ENCODE data around the gene MXRA8. TPM values are rescaled to one million over a fixed set of nuclear protein-coding genes. Genes with fewer than 3 reads are reported as not detected.

Gene MXRA8
- total and polyA plus RNA-seq, 9 donors = 40.3 to 206 (median 131) TPM

DNA sequence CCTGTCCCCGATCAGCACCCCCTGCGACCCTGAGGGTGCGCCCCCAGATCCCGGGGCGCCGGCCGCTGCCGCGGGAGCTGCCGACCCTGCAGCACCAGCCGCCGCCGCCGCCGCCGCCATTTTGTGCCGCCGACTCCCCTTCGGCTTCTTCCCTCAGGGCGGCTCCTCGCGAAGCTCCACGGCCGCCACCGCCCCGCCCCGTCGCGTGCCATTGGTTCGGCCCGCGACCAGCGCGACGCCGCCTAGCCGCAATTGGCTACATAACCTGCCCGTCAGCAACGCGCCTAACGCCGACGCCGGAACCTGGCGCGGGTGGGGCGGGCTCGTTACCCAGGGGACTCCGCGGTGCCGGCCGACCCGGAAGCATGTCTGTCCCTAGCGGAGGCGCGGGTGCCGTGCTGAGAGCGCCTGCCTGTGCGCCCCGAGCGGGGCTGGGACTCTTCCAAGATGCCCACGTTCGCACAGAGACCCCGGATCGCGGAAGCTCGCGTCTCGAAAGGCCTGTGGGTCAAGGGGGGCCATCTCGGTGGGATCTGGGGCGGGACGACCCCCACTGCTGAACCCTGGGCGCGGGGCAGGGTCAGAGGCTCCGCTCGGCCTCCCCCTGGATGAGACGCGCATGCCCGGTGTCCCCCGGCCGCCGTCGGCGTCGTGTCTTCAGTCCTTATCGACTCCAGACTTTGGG is 41.0 kb upstream of the MXRA8 start, which contains the start of gene CCNL2:
TSS of gene CCNL2 (minus strand) at position 149 of the 685 bp plus-strand sequence. CDS start at position 120, 29 bp downstream.
- 0 to 1% (median 0%) methylated on average over 41 to 86 of the region's 86 CpGs for WGBS, 3 donors
- intact Hi-C loops (cut with DNase I) = loop anchor here in 1 of 4 donors (2.0 kb wide), 1 partner anchor 51 kb away; the partner anchor contains the start of gene DVL1
- no peaks in the 10 kb centered on the region for H3K9me3 ChIP-seq
- H3K27me3 ChIP-seq = no peaks in the 10 kb centered on the region
- peaks cover 10% of the 10 kb centered on the region for H3K4me1 ChIP-seq (ENCODE audit: insufficient read depth)
- peak within 1 kb of the TSS; percentile 44 to 61 for H3K27ac ChIP-seq
- TF ChIP-seq CTCF (IDR thresholded peaks at IDR 0.05) (peak; percentile 59 to 91 (median 80)), EP300 (IDR thresholded peaks at IDR 0.05) (no peak), POLR2A (IDR thresholded peaks at IDR 0.05) (peak; percentile 35)
- H3K36me3 ChIP-seq = no peaks in the 10 kb centered on the region
- peak; percentile 98 to 99 (median 99) for DNase-seq
- peak within 1 kb of the TSS; percentile 64 for H3K4me3 ChIP-seq

DNA sequence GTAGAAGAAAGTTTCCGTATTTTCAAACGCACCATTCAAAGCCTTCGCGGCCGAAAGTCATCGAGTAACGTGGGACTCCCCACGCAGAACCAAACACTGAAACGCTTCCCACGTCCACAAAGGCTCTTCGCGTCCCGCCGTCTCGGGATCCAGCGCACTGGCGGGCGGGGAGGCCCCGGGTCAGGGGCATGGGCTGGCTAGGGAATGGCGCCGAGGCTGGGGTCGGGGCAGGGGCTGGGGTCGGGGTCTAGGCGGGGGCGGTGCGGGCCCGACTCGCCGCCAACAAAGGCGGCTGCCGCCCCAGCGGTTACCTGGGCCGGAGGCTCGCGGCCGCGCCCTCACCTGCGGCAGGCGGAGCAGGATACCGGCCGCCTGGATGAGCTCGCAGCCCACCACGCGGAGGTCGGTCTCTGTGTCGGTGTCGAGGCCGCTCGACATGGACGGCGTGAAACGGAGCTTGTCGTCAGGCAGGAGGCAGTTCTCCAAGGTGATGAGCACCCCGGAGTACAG is 40.4 kb upstream of the MXRA8 start:
- H3K9me3 ChIP-seq = no peaks in the 10 kb centered on the region
- intact Hi-C loops (cut with DNase I) = loop anchor here in 1 of 4 donors (2.0 kb wide), 1 partner anchor 50 kb away; the partner anchor contains the start of gene DVL1
- no peaks in the 10 kb centered on the region for H3K27me3 ChIP-seq
- peaks cover 10% of the 10 kb centered on the region for H3K4me1 ChIP-seq (ENCODE audit: insufficient read depth)
- H3K36me3 ChIP-seq = no peaks in the 10 kb centered on the region
- 0 to 2% (median 0%) methylated on average over 45 to 54 of the region's 54 CpGs for WGBS, 3 donors
- TF ChIP-seq POLR2A (IDR thresholded peaks at IDR 0.05) (no peak), CTCF (IDR thresholded peaks at IDR 0.05) (no peak), EP300 (IDR thresholded peaks at IDR 0.05) (no peak)
- peak overlapping the region; percentile 44 to 61 for H3K27ac ChIP-seq
- peak overlapping the region; percentile 64 for H3K4me3 ChIP-seq
- DNase-seq = no peak

GRCh38 chr1:1397839-1398523 is 39.6 kb upstream of the MXRA8 start:
- intact Hi-C loops (cut with DNase I) = loop anchor here in 1 of 4 donors (2.0 kb wide), 1 partner anchor 49 kb away; the partner anchor contains the start of gene DVL1
- Histone ChIP-seq H3K9me3 (no peaks in the 10 kb centered on the region), H3K4me1 (ENCODE audit: insufficient read depth) (peaks cover 10% of the 10 kb centered on the region), H3K4me3 (peak overlapping the region; percentile 64), H3K27ac (no peak overlapping the region), H3K36me3 (no peaks in the 10 kb centered on the region), H3K27me3 (no peaks in the 10 kb centered on the region)
- DNase-seq = no peak
- TF ChIP-seq CTCF (IDR thresholded peaks at IDR 0.05) (no peak), POLR2A (IDR thresholded peaks at IDR 0.05) (no peak), EP300 (IDR thresholded peaks at IDR 0.05) (no peak)
- 42 to 62% (median 51%) methylated on average over 18 to 19 of the region's 19 CpGs for WGBS, 3 donors

- TF ChIP-seq CTCF (IDR thresholded peaks at IDR 0.05) = no peak
- no peak for TF ChIP-seq POLR2A (IDR thresholded peaks at IDR 0.05)
- no peak for TF ChIP-seq EP300 (IDR thresholded peaks at IDR 0.05)
- H3K27ac ChIP-seq = no peak overlapping the region
- no peak overlapping the region for H3K4me3 ChIP-seq
- H3K4me1 ChIP-seq (ENCODE audit: insufficient read depth) = peaks cover 7% of the 10 kb centered on the region
- H3K27me3 ChIP-seq = no peaks in the 10 kb centered on the region
- DNase-seq = no peak
- H3K36me3 ChIP-seq = no peaks in the 10 kb centered on the region
- H3K9me3 ChIP-seq = no peaks in the 10 kb centered on the region
- intact Hi-C loops (cut with DNase I) = no loop called here
- 77 to 84% (median 80%) methylated on average over 11 of the region's 11 CpGs for WGBS, 3 donors
These were observed 36.8 kb upstream of the MXRA8 start for GRCh38 chr1:1395166-1395565.

Measured in ovary (tissue), 9 donors.